Sciatic nerve (tissue), 2 donors: ENCODE measurements around the gene PSTPIP1. TPM values are rescaled to one million over a fixed set of nuclear protein-coding genes. Genes with fewer than 3 reads are reported as not detected.

Experiments used
- ATAC-seq: fragments of 200-7000 bp; cut with Tn5 transposase; one replicate; pipeline ENCODE4 v1.9.1; 2020; ENCODE audit warnings: mild to moderate bottlenecking, moderate library complexity
- DNase-seq: peaks from one replicate; pipeline ENCODE4 v3.0.0-alpha.2; 2020; ENCODE audit warnings: low spot score
- intact Hi-C: fragments of 100-400 bp; cut with DNase I; formaldehyde crosslinking; loops from one replicate; pipeline ENCODE4 v1.14.2; 2022
- total RNA-seq: library from RNA; stranded (reverse); fragmentation: NEBNext Ultra II Directional; extraction: Animal tissue kit (Norgen Biotek cat#: 25700); gene quantifications from one replicate; pipeline ENCODE4 v1.2.1, GENCODE V29; 2021
- donor health status: DM: no; HTN: no; CAD: no.
- donor health status: DM: no; HTN: no; CAD: no.

Gene PSTPIP1
- total RNA-seq, 1 donor from 2014 or later, result 17.7 TPM

DNA sequence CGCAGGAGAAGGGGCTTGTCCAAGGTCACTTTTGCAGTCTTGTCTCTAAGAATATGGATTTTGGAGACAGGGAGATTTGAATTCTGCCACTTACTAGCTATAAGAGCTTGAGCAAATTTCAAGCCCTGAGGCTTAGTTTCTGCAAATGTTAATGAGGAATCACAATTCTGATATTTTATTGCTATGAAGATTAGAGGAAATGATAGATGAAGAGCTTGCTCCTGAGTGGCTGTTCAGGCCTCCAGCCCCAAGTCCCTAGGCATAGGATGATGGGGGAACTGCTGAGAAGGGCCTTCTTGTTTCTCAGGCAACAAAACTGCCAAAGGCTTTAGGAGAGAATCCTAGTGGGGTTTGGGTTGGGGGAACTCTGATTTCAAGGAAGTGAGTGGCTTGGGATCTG lies 18.8 kb upstream of the PSTPIP1 start:
- intact Hi-C loops, result no loop called here
- no peak for DNase-seq
- no peak for ATAC-seq

DNA sequence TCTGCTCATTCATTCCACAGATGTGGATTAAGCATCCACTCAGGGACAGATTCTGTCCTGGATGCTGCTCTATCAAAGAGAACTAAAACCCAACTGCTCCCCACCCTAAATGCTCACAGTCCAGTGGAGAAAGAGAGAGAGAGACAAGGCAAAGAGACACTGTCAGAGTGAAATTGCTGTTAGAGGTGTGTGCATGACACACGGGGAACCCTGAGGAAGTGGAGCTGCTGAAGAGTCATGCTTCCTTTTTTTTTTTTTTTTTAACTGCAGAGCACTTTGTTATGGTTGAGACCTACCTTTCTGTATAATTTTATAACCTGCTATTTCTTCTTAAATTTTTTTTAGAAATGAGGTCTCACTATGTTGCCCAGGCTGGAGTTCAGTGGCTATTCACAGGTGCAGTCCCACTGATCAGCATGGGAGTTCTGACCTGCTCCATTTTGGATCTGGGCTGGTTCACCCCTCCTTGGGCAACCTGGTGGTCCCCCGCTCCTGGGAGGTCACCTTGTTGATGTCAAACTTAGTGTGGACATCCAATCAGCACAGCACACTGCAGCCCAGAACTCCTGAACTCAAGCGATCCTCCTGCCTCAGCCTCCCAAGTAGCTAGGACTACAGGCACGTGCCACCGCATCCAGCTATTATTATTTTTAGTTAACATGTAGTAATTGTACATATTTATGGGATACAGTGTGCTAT lies 18.2 kb upstream of the PSTPIP1 start:
- DNase-seq (no peak), ATAC-seq (no peak)
- intact Hi-C loops, result no loop called here

DNA sequence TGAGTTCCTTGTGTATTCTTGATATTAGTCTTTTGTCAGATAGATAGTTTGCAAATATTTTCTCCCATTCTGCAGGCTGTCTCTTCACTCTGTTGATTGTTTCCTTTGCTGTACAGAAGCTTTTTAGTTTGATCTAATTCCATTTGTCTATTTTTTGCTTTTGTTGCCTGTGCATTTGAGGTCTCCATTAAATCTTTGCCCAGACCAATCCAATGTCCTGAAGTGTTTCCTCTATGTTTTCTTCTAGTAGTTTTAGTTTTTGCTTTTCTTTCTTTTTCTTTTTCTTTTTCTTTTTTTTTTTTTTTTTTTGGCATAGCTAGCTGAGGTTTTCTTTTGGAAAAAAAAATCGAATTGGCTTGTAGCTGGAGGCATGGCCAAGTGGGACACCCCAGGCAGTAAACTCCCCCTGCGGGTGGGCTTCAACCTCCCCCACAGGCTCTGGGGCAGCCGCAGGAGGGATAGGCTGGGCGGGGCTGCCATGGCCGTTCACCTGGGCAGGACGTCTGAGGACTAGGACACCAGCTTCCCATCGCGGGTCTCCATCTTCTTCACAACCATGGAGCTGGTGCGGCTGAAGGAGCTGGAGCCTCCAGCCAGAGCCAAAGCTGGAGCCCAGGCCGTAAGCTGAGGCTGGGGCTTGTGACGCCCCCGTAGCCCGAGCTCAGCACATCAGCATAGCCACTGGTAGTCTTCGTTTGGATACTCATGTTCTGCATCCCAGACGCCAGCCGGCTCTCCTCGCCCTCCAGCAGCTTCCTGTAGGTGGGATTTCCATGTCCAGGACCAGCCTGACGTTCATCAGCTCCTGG lies 16.2 kb upstream of the PSTPIP1 start:
- intact Hi-C loops, result no loop called here
- ATAC-seq, result no peak
- DNase-seq, result no peak

DNA sequence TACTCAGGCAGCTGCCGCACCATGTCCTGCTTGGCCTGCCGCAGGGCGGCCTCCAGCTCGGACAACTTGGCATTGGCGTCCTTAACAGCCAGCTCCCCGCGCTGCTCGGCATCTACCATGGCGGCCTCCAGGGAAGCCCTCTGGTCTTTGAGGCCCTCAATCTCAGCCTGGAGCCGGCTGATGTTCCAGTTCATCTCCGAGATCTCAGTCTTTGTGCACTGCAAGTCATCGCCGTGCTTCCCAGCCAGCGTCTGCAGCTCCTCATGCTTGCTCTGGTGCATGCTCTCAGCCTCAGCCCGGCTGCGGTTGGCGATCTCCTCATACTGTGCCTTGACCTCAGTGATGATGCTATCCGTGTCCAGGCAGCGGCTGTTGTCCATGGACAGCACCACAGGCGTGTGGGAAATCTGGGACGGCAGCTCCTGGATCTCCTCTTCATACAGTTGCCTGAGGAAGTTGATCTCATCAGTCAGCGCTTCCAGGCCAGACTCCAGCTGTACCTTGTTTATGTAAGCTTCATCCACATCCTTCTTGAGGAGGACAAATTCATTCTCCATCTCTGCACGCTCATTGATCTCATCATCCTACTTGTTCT lies 15.5 kb upstream of the PSTPIP1 start:
- intact Hi-C loops, result no loop called here

DNA sequence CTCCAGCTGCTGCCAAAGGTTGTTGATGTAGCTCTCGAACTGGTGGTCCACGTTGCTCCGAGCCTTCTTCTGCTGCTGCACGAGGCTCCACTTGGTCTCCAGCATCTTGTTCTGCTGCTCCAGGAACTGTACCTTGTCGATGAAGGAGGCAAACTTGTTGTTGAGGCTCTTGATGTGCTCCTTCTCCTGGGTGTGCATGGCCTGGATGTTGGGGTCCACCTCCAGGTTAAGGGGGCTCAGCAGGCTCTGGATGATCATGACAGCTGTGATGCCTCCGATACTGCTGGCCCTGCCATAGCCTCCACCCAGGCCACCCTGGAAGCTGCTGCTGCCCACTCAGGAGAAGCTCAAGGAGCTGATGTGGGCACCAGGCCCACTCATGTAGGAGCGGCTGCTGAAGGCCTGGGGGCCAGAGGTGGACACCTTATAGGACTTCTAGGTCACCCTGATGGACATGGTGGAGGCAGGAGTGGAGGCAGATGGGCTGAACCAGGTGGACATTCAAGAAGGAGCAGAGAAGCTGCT lies 14.9 kb upstream of the PSTPIP1 start:
- intact Hi-C loops, result no loop called here
- ATAC-seq (no peak), DNase-seq (no peak)

More for the DNA sequence above, 15.5 kb upstream of the PSTPIP1 start:
- ATAC-seq (no peak), DNase-seq (no peak)

DNA sequence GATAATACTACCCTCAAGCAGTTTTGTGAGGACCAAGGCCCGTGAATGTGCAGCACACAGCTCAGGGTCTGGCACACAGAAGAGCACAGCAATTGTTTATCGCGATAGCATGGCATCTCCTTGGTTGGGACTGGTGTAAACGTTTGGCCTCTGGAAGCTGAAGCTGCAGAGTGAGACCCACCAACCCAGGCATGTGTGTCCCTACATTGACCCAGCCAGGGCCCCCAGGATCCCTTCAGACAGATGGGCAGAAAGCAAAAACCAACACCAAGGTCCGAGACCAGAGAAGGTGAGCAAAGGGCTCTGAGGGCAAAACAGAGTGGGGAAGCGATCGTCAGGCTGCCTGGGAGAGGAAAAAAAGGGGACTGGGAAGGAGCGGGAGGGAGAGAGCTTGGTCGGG lies 12.6 kb upstream of the PSTPIP1 start:
- ATAC-seq (no peak), DNase-seq (no peak)
- intact Hi-C loops, result no loop called here

DNA sequence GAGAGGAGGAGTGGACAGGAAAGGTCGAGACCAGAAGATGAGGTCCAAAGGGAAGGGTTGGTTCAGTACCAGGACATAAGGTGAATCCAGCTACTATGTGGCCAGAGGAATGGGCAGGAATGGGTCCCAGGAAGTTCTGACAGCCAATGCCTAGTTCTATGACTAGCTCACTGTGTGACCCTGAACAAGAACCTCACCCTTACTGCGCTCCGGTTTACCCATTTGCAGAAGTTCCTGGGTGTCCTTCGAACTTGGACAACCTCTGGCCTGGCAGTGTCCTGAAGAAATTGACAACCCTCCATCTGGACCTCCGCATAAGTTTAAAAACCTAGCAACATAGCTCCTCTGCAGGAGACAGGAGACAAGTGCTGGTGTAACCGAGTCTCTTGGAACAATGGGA lies 12.2 kb upstream of the PSTPIP1 start:
- intact Hi-C loops, result no loop called here
- no peak for DNase-seq
- no peak for ATAC-seq

DNA sequence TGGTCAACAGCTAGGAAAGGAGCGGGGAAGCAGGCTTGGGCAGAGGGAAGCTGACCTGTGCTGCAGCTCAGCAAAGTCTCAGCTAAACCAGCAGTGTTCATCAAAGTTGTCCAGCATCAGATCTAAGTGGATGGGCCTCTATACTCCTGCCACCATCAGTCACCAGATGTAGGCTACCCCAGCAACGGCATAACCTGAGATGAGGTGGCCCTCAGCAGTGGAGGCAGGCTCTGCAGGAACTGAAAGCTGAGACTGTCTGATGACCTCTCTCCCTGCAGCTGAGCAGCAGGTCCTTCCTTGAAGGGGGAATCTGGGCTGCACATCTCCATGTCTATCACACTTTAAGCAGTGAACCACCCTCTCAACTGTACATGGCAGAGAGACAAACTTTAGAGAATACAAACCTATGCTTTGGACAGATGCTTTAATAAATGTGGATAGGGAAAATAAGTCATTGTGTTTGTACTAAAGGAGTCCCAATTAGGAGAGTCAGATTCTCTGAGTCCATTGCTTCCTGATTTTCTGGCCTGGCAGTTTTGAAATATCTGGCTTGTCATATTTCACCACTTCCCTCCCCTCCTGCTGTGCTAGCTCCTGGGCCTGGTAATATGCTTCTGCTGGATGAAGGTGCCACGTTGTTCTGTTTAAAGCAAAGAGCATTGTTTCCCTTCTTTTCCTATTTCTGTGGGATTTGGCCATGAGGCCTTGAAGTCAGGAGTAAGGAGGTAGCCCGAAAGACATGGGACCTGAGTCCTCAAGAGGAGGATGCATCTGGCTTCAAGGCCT lies 11.1 kb upstream of the PSTPIP1 start:
- intact Hi-C loops, result no loop called here
- DNase-seq (no peak), ATAC-seq (no peak)

DNA sequence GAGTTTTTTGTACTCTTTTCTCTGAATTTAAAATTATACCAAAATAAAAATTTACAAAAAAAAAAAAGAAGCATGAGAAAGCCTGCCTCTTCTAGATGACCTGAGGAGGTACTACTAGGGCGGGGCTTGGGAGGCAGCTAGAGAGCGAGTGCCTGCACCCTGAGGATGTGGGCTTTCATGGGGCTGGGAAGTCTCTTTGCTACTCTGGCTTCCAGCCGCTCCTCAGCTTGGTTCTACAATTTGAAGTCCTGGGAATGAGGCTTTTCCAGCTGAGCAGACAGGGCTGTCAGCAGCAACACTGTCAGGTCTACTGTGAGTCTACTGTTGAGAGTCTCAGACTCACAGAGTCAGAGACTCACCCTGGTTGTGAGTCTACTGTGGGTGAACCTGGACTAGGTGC lies 8.2 kb upstream of the PSTPIP1 start:
- ATAC-seq (no peak), DNase-seq (no peak)
- intact Hi-C loops, result no loop called here

DNA sequence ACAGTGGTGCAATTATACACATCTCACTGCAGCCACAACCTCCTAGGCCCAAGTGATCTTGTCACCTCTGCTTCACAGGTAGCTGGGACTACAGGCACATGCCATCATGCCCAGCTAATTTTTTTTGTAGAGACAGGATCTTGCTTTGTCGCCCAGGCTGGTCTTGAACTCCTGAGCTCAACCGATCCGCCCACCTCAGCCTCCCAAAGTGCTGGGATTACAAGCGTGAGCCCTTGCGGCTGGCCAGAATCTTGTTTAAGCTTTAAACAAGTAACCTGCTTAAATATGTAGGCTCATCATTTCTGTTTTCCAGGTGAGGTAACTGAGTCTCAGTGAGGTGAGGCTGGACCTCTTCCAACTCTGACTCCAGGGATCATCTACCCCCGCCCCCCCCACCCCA lies 7.7 kb upstream of the PSTPIP1 start:
- DNase-seq (no peak), ATAC-seq (no peak)
- intact Hi-C loops, result no loop called here

DNA sequence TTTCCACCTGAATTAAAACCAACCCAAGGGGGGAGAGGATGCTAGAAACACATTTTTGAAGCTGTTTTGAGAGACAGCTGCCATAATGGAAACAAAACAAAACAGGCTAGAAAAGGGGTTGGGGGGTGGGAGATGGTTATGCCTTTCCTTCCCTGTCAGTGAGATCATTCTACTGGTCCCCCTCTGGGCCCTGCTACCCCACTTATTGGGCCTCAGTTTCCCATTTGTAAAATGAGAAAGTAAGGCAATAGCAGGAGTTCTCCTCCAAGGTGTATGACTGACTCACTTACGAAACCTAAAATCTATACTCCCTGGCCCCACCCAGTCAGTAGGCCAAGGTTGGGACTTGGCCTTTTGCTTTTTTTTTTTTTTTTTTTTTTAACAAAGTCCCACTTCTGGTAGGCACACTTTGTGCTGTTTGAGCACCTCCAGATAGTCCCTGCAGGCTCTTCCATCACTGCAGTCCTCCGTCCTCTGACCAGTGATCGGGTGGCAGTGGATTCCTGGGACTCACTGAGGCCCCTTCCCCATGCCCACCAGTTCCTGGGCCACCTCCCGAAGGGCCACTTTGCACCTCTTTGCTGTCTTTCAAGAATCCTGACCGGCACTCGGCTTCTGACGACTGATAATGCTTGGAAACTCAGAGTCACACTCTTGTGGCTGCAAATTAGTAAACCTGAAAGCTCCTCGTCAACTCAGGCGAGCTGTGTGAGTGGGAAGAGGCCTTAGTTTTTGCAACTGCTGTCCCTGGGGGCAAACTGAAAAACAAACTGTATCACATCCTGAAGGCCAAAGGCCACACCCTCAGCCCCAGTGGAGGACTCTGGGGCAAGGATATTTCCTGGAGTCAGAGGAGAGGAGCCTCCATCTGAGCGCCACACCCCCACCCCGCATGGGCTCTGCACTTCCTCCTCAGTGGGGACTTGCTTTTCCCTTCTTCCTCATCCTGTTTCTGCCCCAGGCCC lies 6.7 kb upstream of the PSTPIP1 start:
- intact Hi-C loops, result no loop called here
- peak; percentile 76 for DNase-seq

DNA sequence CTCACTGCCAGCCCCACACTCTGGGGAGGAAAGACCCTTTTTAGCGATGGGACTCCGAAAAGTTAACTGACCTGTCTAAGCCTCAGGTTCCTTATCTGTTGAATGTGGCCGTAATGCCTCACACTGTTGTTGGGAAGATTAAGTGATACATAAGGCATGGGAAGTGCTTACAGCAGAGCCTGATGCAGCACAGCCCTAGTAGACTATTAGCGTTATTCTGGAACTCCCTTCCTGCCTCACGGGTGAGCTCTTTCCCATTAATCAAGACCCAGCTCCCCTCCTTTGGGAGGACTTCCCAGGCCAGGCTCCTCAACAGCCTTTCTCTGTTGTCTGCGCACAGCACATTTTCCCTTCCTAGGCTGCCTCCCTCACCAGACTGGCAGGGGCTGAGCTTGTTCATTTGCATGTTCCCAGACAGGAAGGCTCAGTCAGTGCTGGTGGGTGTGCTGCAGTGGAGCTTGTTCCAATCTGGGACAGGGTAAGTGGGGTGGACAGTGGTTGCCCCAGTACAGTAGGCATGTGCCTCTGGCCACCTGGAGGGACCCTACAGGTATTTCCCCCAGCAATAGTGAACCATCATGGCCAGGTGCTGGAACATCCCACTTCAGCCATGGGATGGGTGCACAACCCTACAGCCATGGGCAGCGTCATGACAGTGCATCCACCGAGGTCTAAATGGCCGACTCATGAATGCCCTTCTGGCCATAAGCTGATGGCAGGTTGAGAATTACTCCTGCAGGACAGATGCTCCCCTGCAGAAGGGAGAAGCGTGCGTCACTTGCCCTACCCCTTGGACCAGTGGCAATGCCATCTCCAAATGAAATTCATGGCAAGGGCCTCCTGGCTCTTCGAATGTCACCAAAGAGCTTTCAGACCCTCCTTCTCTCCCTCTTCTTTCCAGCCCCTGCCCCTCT lies 5.8 kb upstream of the PSTPIP1 start:
- intact Hi-C loops, result no loop called here
- ATAC-seq (peak; percentile 57), DNase-seq (peak; percentile 55)

More for the DNA sequence above, 6.7 kb upstream of the PSTPIP1 start:
- ATAC-seq, result peak; percentile 87

DNA sequence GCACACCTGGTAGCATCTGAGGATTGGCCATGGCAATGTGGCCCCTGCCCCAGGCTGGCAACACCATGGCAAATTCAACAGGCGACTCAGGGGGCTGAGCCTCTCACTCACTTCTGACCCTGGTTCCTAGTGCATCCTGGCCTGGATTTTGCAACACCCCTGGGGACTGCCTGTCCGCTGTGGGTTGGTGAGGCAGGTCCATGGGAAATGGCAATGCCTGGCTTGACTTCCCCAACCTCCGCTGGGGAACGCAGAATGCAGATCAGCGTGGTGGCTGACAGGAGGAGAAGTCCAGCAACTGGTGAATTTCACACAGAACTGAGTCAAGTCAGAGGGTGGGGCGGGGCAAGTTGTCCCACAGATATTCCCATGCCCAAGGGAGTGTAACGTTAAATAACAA lies 3.9 kb upstream of the PSTPIP1 start:
- DNase-seq (peak; percentile 54), ATAC-seq (no peak)
- intact Hi-C loops, result no loop called here

DNA sequence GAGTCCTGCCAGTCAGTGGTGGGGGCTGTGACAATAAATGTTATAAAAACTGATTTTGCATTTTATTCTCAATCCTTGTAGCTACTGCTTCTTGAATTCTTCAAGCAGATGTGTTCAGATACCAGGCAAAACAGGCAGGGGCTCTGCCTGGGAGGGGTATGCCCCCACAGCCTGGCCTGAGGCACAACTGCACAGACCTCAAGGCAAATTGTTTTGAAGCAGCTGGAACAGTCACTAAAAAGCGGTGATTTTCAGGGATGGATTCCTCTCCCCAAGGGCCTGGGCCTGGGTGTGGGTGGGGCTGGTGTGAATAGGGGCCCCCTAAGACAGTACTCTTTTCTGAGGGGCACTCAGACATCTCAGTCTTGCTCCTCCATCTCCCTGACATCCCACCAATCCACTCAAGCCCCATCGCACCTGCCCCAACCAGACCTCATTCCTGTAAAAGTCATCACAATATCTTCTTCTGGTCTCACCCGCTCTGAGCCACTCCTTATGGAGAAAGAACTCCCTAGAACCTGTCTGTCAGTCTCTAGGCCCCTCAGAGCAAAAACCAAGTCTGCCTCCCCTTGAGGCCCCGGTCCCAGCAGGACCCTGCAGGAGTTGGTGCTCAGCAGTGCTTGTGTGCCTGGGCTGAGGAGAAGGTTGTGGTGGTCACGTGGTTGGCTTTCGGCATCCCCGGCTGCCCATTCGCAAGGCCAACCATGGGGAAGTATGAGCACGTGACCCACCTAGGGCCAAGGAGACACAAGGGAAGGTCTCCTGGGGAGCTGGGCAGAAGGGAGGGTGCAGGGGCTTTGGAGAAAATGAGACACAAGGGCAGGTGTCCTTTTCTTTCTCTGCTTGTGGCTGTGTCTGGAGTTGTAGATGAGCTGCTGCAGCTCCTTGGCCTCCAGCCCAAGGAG lies 2.9 kb upstream of the PSTPIP1 start:
- DNase-seq (peak; percentile 66), ATAC-seq (no peak)
- intact Hi-C loops, result no loop called here

DNA sequence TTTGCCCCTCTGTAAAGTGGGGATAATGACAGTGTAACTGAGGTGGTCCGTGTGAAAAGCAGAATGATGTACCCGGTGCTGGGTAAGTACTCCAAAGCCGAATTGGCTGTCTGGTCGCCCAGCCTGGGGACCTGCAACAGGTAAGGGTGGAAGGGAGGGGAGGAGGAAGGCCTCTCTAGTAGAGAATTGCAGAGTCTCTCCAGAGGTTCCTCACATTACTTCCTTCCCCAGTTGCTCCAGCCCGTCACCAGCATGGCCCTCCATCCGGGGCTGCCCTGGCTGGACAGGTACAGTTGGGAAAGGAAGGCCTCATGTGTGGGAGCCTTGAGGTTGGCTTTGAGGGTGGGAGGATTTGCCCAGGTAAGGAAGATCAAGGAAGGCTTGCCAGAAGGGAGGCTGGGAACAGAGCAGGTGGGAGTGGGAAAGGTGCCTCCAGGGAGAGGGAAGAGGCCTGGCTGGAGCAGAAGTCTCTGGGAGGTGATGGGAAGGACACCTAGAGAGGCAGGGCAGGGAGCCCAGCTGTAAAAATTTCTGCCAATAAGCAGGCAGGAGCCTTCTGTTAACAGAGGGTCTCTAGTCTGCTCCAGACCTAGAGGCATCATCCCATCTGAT lies 1.7 kb upstream of the PSTPIP1 start:
- intact Hi-C loops, result no loop called here
- ATAC-seq, result no peak
- peak; percentile 32 for DNase-seq

DNA sequence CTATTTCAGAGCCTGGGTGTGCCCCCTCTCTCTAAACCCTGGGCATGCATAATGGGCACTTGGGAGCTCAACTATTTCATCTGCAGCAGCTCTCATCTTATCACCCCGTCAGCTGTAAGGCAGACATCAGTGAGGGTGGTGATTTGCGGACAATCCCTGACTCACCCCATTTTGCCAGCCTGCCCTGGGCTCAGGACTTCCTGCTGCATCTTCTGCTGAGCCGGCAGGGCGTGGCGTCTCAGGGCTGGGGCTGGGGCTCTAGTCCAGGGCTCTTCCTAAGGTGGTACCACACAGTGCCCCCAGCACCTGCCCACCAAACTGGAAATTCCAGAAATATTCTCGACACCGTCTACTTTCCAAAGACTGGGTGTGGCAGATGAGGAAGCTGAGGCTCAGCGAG lies 925 bp upstream of the PSTPIP1 start:
- intact Hi-C loops, result no loop called here
- ATAC-seq, result no peak
- peak; percentile 60 for DNase-seq
